Fibroblast of lung (primary cell): ENCODE measurements around the gene ITPK1. TPM values are rescaled to one million over a fixed set of nuclear protein-coding genes. Genes with fewer than 3 reads are reported as not detected.
"Not testable (repeated sequence)": the region's sequence is repeated elsewhere in the genome, so short reads cannot be mapped to it uniquely, and the experiment has no call there.

Source experiments
- DNase-seq, 2 donors: peaks; one replicate each; pipeline versions ENCODE4 v3.0.0 to v3.0.0-alpha.2; 2010; ENCODE audit warnings: low read depth in 2 of 2
- H2AFZ ChIP-seq: 2 replicates; pipeline ENCODE4 v1.5.1; 2012; ENCODE audit warnings: low read length, control low read depth, inconsistent platforms
- H3K27ac ChIP-seq: 2 replicates; pipeline ENCODE4 v1.5.1; 2011; ENCODE audit warnings: low read length, control low read depth; ENCODE audit not compliant: insufficient read depth
- H3K27me3 ChIP-seq: 2 replicates; pipeline ENCODE4 v1.5.1; 2011; ENCODE audit warnings: mild to moderate bottlenecking, low read length; ENCODE audit not compliant: control insufficient read depth, insufficient read depth
- H3K36me3 ChIP-seq: 2 replicates; pipeline ENCODE4 v1.5.1; 2011; ENCODE audit warnings: low read length; ENCODE audit not compliant: control insufficient read depth, insufficient read depth
- H3K4me1 ChIP-seq: 2 replicates; pipeline ENCODE4 v1.5.1; 2011; ENCODE audit warnings: low read length; ENCODE audit not compliant: control insufficient read depth, insufficient read depth; ENCODE audit errors: extremely low read depth
- H3K4me2 ChIP-seq: 2 replicates; pipeline ENCODE4 v1.5.1; 2011; ENCODE audit warnings: low read length, control low read depth; ENCODE audit not compliant: insufficient read depth; ENCODE audit errors: extremely low read depth
- H3K4me3 ChIP-seq, 4 experiments: fragments of 200-600 bp in 1 of 4; sonication (generic) in 1 of 4; replicated peaks in 1 of 4; 2 replicates each; pipeline ENCODE4 v1.5.1; 2011 to 2016; ENCODE audit warnings: low read length in 4 of 4, low read depth in 3 of 4, mild to moderate bottlenecking in 3 of 4, control low read depth in 2 of 4, inconsistent platforms in 1 of 4, mixed read lengths in 1 of 4; ENCODE audit not compliant: insufficient read depth in 1 of 4; ENCODE audit errors: control extremely low read depth in 1 of 4
- H3K79me2 ChIP-seq: 2 replicates; pipeline ENCODE4 v1.5.1; 2012; ENCODE audit warnings: mild to moderate bottlenecking, low read length, inconsistent platforms; ENCODE audit not compliant: control insufficient read depth, insufficient read depth
- H3K9ac ChIP-seq: 2 replicates; pipeline ENCODE4 v1.5.1; 2011; ENCODE audit warnings: mild to moderate bottlenecking, low read length, control low read depth; ENCODE audit not compliant: insufficient read depth
- H3K9me3 ChIP-seq: 2 replicates; pipeline ENCODE4 v1.5.1; 2012; ENCODE audit warnings: low read depth, low read length; ENCODE audit not compliant: control insufficient read depth, insufficient read depth
- H4K20me1 ChIP-seq: 2 replicates; pipeline ENCODE4 v1.5.1; 2011; ENCODE audit warnings: low read length; ENCODE audit not compliant: control insufficient read depth, insufficient read depth; ENCODE audit errors: extremely low read depth
- EZH2 ChIP-seq: IDR thresholded peaks from 2 replicates; pipeline ENCODE4 v1.5.1; 2012; ENCODE audit warnings: low read length, control low read depth, mild to moderate bottlenecking; ENCODE audit errors: missing control alignments
- polyA plus RNA-seq, 2 donors: library from polyadenylated mRNA; depleted of rRNA in 1 of 2; stranded (reverse) in 1 of 2; unstranded in 1 of 2; fragments of >200 nt; gene quantifications; 2 replicates each; pipeline ENCODE4 v1.2.1, GENCODE V29; 2011 to 2012; ENCODE audit warnings: missing spikeins in 1 of 2
- total RNA-seq: library from RNA; depleted of rRNA; stranded (reverse); fragments of >200 nt; gene quantifications from 2 replicates; pipeline ENCODE4 v1.2.1, GENCODE V29; 2014
- TF ChIP-seq, protein P1 (sequence below), 2 donors: IDR thresholded peaks in 1 of 2; conservative IDR thresholded peaks in 1 of 2; 1 replicate in 1 of 2; 2 replicates in 1 of 2; pipeline ENCODE4 v1.5.1; 2011 to 2012; ENCODE audit warnings: low read length in 2 of 2, control low read depth in 1 of 2, inconsistent platforms in 1 of 2, low read depth in 1 of 2, mild to moderate bottlenecking in 1 of 2

ITPK1 gene
- total and polyA plus RNA-seq, 2 donors (not counting 1 experiment from before 2014, with no cell fraction given), result 9.2 to 23.1 TPM

DNA sequence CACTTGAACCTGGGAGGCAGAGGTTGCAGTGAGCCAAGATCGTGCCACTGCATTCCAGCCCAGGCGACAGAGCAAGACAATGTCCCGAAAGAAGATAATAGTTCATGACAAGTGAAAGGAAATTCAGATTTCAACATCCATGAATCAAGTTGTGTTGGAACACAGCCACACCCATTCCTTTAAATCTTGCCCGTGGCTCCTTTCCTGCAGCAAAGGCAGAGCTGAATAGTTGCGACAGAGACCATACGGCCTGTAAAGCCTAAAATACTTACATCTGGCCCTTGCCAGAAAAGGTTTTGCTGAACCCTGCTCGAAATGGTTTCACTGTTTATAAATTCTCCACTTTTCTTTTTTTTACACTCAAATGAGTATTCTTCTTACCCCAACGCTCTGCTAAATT, 17.7 kb upstream of the ITPK1 start:
- Histone ChIP-seq H3K36me3 (no peaks in the 10 kb centered on the region), H3K27ac (no peak overlapping the region), H3K4me3 (no peak overlapping the region), H2AFZ (no peak overlapping the region), H3K4me2 (no peak overlapping the region), H4K20me1 (no peaks in the 10 kb centered on the region), H3K79me2 (no peaks in the 10 kb centered on the region), H3K9ac (no peak overlapping the region), H3K4me1 (no peaks in the 10 kb centered on the region), H3K27me3 (peaks cover 4% of the 10 kb centered on the region), H3K9me3 (no peaks in the 10 kb centered on the region)
- TF ChIP-seq, protein P1, sequence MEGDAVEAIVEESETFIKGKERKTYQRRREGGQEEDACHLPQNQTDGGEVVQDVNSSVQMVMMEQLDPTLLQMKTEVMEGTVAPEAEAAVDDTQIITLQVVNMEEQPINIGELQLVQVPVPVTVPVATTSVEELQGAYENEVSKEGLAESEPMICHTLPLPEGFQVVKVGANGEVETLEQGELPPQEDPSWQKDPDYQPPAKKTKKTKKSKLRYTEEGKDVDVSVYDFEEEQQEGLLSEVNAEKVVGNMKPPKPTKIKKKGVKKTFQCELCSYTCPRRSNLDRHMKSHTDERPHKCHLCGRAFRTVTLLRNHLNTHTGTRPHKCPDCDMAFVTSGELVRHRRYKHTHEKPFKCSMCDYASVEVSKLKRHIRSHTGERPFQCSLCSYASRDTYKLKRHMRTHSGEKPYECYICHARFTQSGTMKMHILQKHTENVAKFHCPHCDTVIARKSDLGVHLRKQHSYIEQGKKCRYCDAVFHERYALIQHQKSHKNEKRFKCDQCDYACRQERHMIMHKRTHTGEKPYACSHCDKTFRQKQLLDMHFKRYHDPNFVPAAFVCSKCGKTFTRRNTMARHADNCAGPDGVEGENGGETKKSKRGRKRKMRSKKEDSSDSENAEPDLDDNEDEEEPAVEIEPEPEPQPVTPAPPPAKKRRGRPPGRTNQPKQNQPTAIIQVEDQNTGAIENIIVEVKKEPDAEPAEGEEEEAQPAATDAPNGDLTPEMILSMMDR (conservative IDR thresholded peaks at IDR 0.05 in 1 of 2, IDR thresholded peaks at IDR 0.05 in 1 of 2; ENCODE audit: low read depth in 1 of 2, low read length in 2 of 2), result no peak
- TF ChIP-seq EZH2, result no peak
- peak in 1 of 2 donors; percentile 88 for DNase-seq

DNA sequence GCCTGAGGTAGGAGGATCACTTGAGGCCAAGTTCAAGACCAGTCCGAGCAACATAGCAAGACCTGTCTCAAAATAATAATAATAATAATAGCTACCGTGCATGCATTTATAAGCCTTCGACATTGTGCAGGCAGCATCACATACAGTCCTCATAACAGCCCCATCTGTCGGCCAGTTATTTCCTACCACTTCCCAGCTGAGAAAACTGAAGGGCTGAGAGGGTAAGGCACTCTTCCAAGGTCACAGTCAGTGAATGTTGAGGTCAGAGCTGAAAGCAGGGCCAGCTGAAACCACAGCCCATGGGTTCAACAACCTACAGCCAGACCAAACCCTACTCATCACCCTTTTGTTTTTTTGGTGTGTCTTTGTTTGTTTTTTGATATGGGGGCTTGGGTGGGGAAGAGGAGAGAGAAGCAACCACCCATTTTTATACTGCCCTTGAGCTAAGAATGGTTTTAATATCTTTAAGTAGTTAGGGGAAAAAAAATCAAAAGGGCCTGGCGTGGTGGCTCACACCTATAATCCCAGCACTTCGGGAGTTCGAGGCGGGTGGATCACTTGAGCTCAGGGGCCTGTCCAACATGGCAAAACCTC, 16.8 kb upstream of the ITPK1 start:
- peak; percentile 21 to 51 for DNase-seq
- Histone ChIP-seq H3K27me3 (peaks cover 4% of the 10 kb centered on the region), H2AFZ (no peak overlapping the region), H3K79me2 (no peaks in the 10 kb centered on the region), H3K4me2 (no peak overlapping the region), H3K4me3 (no peak overlapping the region), H3K9ac (no peak overlapping the region), H3K36me3 (no peaks in the 10 kb centered on the region), H4K20me1 (no peaks in the 10 kb centered on the region), H3K4me1 (no peaks in the 10 kb centered on the region), H3K27ac (no peak overlapping the region), H3K9me3 (no peaks in the 10 kb centered on the region)
- TF ChIP-seq, protein P1 (conservative IDR thresholded peaks at IDR 0.05 in 1 of 2, IDR thresholded peaks at IDR 0.05 in 1 of 2; ENCODE audit: low read depth in 1 of 2, low read length in 2 of 2), result peak; percentile 43 to 58
- TF ChIP-seq EZH2, result no peak

DNA sequence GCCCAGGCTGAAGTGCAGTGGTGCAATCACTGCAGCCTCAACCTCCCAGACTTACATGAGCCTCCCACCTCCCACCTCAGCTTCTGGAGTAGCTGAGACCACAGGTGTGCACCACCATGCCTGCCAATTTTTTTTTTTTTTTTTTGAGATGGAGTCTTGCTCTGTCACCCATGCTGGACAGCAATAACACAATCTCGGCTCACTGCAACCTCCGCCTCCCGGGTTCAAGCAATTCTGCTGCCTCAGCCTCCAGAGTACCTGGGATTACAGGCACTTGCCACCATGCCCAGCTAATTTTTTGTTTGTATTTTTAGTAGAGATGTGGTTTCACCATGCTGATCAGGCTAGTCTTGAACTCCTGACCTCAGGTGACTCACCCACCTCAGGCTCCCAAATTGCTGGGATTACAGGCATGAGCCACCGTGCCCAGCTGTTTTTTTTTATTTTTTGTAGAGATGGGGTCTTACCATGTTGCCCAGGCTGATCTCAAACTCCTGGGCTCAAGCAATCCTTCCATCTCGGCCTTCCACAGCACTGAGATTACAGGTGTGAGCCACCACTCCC, 15.6 kb upstream of the ITPK1 start:
- H3K9me3 ChIP-seq, H4K20me1 ChIP-seq, H3K4me2 ChIP-seq, H2AFZ ChIP-seq, H3K36me3 ChIP-seq, H3K27me3 ChIP-seq, H3K4me1 ChIP-seq, H3K9ac ChIP-seq, DNase-seq, H3K79me2 ChIP-seq, H3K27ac ChIP-seq, H3K4me3 ChIP-seq: not testable (repeated sequence)
